VCaP (cell line): ENCODE measurements around the gene AQR.

Experiments used
- H3K27ac ChIP-seq: fragments of 450-650 bp; 2 replicates; pipeline ENCODE4 v1.5.1; 2017
- CTCF ChIP-seq: fragments of 450-650 bp; conservative IDR thresholded peaks from 2 replicates; pipeline ENCODE4 v1.5.1; 2017; ENCODE audit warnings: mild to moderate bottlenecking, moderate library complexity

AQR gene

GRCh38 chr15:34804776-34805175, 164.8 kb downstream of the AQR start:
- H3K27ac ChIP-seq, result no peak overlapping the region
- no peak for TF ChIP-seq CTCF

- H3K27ac ChIP-seq, result no peak overlapping the region
- TF ChIP-seq CTCF, result no peak
These were observed 165.4 kb downstream of the AQR start for GRCh38 chr15:34804113-34804512.

- H3K27ac ChIP-seq, result no peak overlapping the region
- no peak for TF ChIP-seq CTCF
These were observed 166.5 kb downstream of the AQR start for GRCh38 chr15:34802803-34803750.

GRCh38 chr15:34802371-34802770, 167.2 kb downstream of the AQR start:
- H3K27ac ChIP-seq, result no peak overlapping the region
- TF ChIP-seq CTCF, result no peak
